HEK293T (cell line): ENCODE measurements around the gene ZFC3H1.
"Not testable (repeated sequence)": the region's sequence is repeated elsewhere in the genome, so short reads cannot be mapped to it uniquely, and the experiment has no call there.

Experiments used
- CTCF ChIA-PET: fragments of 350-600 bp; formaldehyde crosslinking; extraction: SDS; loops from one replicate; lab custom pipeline; 2021; ENCODE audit warnings: antibody characterized with exemption, inconsistent platforms; lab: Yijun Ruan, JAX
- POLR2A ChIA-PET: fragments of 350-600 bp; formaldehyde crosslinking; extraction: SDS; loops from one replicate; lab custom pipeline; 2020; ENCODE audit warnings: antibody characterized with exemption, inconsistent platforms; lab: Yijun Ruan, JAX
- DNase-seq: peaks from one replicate; pipeline ENCODE4 v3.0.0; 2012; ENCODE audit warnings: mixed read lengths; ENCODE audit errors: extremely low spot score
- ARNT ChIP-seq: fragments of 450-650 bp; IDR thresholded peaks from 2 replicates; pipeline ENCODE4 v1.6.1; 2017; ENCODE audit warnings: mild to moderate bottlenecking
- BHLHE40 ChIP-seq: fragments of 450-650 bp; IDR thresholded peaks from 2 replicates; pipeline ENCODE4 v1.6.1; 2016; ENCODE audit warnings: mild to moderate bottlenecking, moderate library complexity, borderline replicate concordance
- CTBP1 ChIP-seq: fragments of 450-650 bp; IDR thresholded peaks from 2 replicates; pipeline ENCODE4 v1.6.1; 2016; ENCODE audit warnings: borderline replicate concordance
- ELF4 ChIP-seq: fragments of 450-650 bp; IDR thresholded peaks from 2 replicates; pipeline ENCODE4 v1.6.1; 2017; ENCODE audit warnings: antibody characterized with exemption
- FOXA1 ChIP-seq: fragments of 450-650 bp; IDR thresholded peaks from 2 replicates; pipeline ENCODE4 v1.6.1; 2016; ENCODE audit warnings: mild to moderate bottlenecking
- FOXK2 ChIP-seq: fragments of 450-650 bp; IDR thresholded peaks from 2 replicates; pipeline ENCODE4 v1.6.1; 2016; ENCODE audit warnings: mild to moderate bottlenecking
- FOXM1 ChIP-seq: fragments of 450-650 bp; IDR thresholded peaks from 2 replicates; pipeline ENCODE4 v1.6.1; 2017; ENCODE audit warnings: mild to moderate bottlenecking, borderline replicate concordance
- HDGF ChIP-seq: fragments of 450-650 bp; IDR thresholded peaks from 2 replicates; pipeline ENCODE4 v1.6.1; 2017; ENCODE audit warnings: antibody characterized with exemption, borderline replicate concordance
- L3MBTL2 ChIP-seq: fragments of 450-650 bp; conservative IDR thresholded peaks from 2 replicates; pipeline ENCODE4 v1.6.1; 2016; ENCODE audit warnings: mild to moderate bottlenecking
- LEF1 ChIP-seq: fragments of 450-650 bp; IDR thresholded peaks from 2 replicates; pipeline ENCODE4 v1.6.1; 2017; ENCODE audit warnings: mild to moderate bottlenecking, borderline replicate concordance
- NFRKB ChIP-seq: fragments of 450-650 bp; IDR thresholded peaks from 2 replicates; pipeline ENCODE4 v1.6.1; 2016; ENCODE audit warnings: mild to moderate bottlenecking, moderate library complexity
- SP1 ChIP-seq: fragments of 450-650 bp; IDR thresholded peaks from 2 replicates; pipeline ENCODE4 v1.6.1; 2017
- SUZ12 ChIP-seq: fragments of 450-650 bp; IDR thresholded peaks from 2 replicates; pipeline ENCODE4 v1.6.1; 2016; ENCODE audit warnings: mild to moderate bottlenecking
- TARDBP ChIP-seq: fragments of 450-650 bp; IDR thresholded peaks from 2 replicates; pipeline ENCODE4 v1.6.1; 2016
- ZNF384 ChIP-seq: fragments of 450-650 bp; IDR thresholded peaks from 2 replicates; pipeline ENCODE4 v1.6.1; 2016
- TF ChIP-seq, protein P1 (sequence below): fragments of 450-650 bp; IDR thresholded peaks from 2 replicates; pipeline ENCODE4 v1.6.1; 2016

The ZFC3H1 gene

DNA sequence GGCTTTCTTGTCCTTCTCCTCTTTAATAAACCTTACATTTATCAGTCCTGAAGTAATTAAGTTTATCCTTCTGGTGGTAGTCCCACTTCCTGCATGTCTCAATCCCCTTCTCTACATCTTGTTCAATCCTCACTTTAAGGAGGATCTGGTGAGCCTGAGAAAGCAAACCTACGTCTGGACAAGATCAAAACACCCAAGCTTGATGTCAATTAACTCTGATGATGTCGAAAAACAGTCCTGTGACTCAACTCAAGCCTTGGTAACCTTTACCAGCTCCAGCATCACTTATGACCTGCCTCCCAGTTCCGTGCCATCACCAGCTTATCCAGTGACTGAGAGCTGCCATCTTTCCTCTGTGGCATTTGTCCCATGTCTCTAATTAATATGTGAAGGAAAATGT is 79.3 kb downstream of the ZFC3H1 start:
- ChIA-PET CTCF (no interaction called here), POLR2A (no interaction called here)
- TF ChIP-seq L3MBTL2 (no peak), ARNT (no peak), FOXA1 (no peak)
- DNase-seq, result no peak

DNA sequence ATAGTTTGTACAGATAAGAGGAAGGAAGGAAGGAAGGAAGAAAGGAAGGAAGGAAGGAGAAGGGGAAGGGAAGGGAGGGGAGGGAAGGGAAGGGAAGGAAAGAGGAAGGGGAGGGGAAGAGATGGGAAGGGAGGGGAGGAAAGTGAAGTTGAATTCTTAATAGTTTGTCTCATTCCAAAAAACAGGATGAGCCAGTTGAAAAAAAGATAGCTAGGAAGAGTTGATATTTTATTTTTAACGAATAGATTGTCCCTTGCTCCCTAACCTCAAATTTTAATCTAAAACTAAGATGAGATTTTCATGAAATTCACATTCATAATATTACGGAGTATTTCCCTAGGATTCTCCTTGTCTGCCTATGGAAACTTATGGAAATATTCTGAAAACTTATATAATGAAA is 80.7 kb downstream of the ZFC3H1 start:
- POLR2A ChIA-PET, result no interaction called here
- DNase-seq, result no peak
- no peak for TF ChIP-seq ARNT
- no peak for TF ChIP-seq FOXK2
- TF ChIP-seq SUZ12, result no peak
- TF ChIP-seq ZNF384, result no peak
- no peak for TF ChIP-seq L3MBTL2
- TF ChIP-seq LEF1, result no peak
- TF ChIP-seq, protein P1, sequence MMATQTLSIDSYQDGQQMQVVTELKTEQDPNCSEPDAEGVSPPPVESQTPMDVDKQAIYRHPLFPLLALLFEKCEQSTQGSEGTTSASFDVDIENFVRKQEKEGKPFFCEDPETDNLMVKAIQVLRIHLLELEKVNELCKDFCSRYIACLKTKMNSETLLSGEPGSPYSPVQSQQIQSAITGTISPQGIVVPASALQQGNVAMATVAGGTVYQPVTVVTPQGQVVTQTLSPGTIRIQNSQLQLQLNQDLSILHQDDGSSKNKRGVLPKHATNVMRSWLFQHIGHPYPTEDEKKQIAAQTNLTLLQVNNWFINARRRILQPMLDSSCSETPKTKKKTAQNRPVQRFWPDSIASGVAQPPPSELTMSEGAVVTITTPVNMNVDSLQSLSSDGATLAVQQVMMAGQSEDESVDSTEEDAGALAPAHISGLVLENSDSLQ, result no peak
- TF ChIP-seq FOXA1, result no peak
- no peak for TF ChIP-seq HDGF
- TF ChIP-seq BHLHE40, result no peak
- TF ChIP-seq NFRKB, result no peak
- TF ChIP-seq SP1, result no peak
- TF ChIP-seq FOXM1, result no peak
- no peak for TF ChIP-seq TARDBP
- TF ChIP-seq ELF4, result no peak
- TF ChIP-seq CTBP1, result no peak
- CTCF ChIA-PET, result no interaction called here

DNA sequence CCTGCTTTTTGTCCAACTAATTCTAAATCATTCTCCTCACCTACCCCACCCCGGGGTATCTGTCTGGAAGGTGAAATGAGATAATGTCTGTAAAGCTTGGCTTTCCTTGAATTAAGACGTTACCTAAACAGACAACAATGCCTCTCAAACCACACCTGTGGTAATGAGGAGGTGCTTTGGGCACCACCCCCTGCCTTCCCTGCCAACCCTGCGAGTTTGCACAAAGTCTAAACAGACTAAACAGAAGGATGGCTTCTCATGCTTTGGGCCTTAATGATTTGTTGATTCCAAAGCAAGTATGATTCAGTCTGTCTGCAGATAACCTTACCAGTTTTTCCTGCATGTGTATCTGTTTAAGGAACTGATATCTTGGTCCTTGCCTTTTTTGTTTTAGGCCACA is 82.4 kb downstream of the ZFC3H1 start:
- ChIA-PET CTCF (no interaction called here), POLR2A (no interaction called here)
- DNase-seq, result no peak
- TF ChIP-seq SUZ12, result no peak
- no peak for TF ChIP-seq FOXA1
- no peak for TF ChIP-seq FOXK2
- TF ChIP-seq LEF1, result no peak
- TF ChIP-seq CTBP1, result no peak
- no peak for TF ChIP-seq ELF4
- TF ChIP-seq, protein P1, result no peak
- no peak for TF ChIP-seq NFRKB
- TF ChIP-seq ARNT, result no peak
- TF ChIP-seq HDGF, result no peak
- TF ChIP-seq BHLHE40, result no peak

DNA sequence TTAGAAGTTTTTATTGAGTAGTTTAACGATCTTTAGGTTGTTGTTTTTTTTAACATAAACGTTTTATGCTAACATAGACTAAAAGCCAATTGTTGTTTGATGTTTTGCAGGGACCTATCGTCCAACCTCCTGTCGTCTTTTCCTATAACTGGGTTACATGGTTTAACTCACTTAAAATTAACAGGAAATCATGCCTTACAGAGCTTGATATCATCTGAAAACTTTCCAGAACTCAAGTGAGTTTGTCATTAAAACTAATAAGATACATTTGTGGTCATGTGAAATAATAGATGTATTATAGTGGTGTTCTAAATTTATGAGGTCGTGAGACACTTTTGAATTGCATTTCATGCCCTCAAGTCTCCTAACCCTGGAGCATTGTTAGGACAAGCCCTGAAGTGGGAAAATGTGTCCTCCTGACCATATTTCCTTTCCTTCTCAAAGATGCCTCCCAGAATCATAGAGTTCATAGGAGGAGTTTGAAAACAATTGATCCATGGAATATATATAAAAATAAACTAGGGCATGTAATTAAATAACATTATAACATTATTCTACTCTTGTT is 84.9 kb downstream of the ZFC3H1 start:
- TF ChIP-seq SUZ12 (no peak), FOXM1 (no peak), FOXA1 (no peak), ZNF384 (no peak), ELF4 (no peak), CTBP1 (no peak), NFRKB (no peak), ARNT (no peak), SP1 (no peak), HDGF (no peak), BHLHE40 (no peak), TARDBP (no peak), L3MBTL2 (no peak), LEF1 (no peak), FOXK2 (no peak)
- TF ChIP-seq, protein P1, result no peak
- CTCF ChIA-PET, result no interaction called here
- POLR2A ChIA-PET, result no interaction called here
- no peak for DNase-seq

DNA sequence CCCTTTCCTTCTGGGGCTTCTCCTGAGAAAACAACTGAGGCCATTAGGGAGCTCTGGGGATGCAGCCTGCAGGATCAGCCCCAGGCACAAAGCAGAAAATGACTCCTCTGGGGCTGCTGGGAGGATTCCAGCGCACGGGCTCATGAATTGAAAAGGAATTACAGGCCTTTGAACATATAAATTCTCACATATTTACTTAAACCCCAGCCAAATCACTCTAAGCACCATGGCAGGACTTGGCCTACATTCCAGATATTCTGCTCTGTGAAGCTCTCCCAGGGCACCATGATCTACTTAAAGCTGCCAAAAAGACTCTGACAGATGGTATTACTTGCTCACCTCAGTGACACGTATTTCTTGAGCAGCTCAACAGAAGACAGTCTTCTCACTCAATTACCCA is 87.2 kb downstream of the ZFC3H1 start:
- TF ChIP-seq L3MBTL2 (no peak), SUZ12 (no peak), SP1 (no peak), FOXK2 (no peak), FOXA1 (no peak)
- TF ChIP-seq, protein P1, result no peak
- POLR2A ChIA-PET, result interaction anchor here (1.3 kb wide), 1 partner anchor 19 kb away, joined by 4 read pairs; no protein-coding TSS in a partner anchor
- DNase-seq, result no peak
- CTCF ChIA-PET, result no interaction called here

DNA sequence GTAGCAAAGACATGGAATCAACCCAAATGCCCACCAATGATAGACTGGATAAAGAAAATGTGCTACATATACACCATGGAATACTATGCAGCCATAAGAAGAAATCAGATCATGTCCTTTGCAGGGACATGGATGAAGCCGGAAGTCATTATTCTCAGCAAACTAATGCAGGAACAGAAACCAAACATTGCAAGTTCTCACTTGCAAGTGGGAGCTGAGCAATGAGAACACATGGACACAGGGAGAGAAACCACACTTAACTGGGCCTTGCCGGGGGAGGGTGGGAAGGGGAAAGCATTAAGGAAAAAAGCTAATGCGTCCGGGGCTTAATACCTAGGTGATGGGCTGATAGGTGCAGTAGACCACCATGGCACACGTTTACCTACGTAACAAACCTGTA is 93.8 kb downstream of the ZFC3H1 start:
- CTCF ChIA-PET, POLR2A ChIA-PET, DNase-seq: not testable (repeated sequence)
